GM12864 (cell line): ENCODE data around the gene RIC8A.

ENCODE experiments used
- DNase-seq: peaks from one replicate; pipeline ENCODE4 v3.0.0-alpha.2; 2011; ENCODE audit warnings: low read depth
- H3K4me3 ChIP-seq: 2 replicates; pipeline ENCODE4 v1.5.1; 2011; ENCODE audit warnings: mild to moderate bottlenecking, low read depth, low read length, control low read depth
- CTCF ChIP-seq: IDR thresholded peaks from 2 replicates; pipeline ENCODE4 v1.5.1; 2011; ENCODE audit warnings: low read depth, mild to moderate bottlenecking, moderate library complexity, low read length, control low read depth, inconsistent platforms; ENCODE audit errors: missing control alignments

Gene RIC8A

DNA sequence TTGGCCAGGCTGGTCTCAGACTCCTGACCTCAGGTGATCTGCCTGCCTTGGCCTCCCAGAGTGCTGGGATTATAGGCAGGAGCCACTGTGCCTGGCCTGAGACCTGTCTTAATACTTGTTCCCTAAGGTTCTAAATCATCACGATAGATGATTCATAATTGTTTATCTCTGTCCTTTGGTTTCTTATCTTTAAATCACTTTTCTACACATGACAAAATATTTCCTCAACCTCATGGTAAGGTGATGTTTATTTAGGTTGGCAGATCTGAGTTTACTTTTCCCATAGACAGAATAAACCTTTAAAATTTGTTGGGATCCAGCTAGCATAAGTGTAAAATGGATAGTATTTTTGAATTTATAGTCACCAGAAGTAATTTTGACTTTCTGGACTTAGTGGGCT lies 32.8 kb downstream of the RIC8A start:
- TF ChIP-seq CTCF = no peak
- no peak for DNase-seq

GRCh38 chr11:241634-242033 lies 34.1 kb downstream of the RIC8A start:
- no peak for TF ChIP-seq CTCF
- no peak for DNase-seq
- no peak overlapping the region for H3K4me3 ChIP-seq

More for the DNA sequence above, 32.8 kb downstream of the RIC8A start:
- H3K4me3 ChIP-seq = no peak overlapping the region

DNA sequence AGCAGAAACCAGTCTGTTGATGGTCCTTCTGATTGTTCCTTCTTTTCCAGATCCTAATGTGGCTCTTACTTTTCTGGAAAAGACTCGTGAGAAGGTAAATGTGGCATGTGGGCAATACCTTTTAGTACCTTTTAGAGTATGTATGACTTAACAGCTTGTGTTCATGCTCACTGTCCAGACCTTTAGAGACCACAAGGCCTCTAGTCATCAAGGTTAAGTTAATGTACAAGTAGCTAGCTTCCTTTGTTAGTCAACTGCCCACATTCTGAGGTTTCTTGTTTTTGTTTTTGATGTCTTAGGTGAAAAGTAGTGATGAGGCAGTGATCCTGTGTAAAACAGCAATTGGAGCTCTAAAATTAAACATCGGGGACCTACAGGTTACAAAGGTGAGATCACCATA lies 36.9 kb downstream of the RIC8A start:
- H3K4me3 ChIP-seq = no peak overlapping the region
- DNase-seq = no peak
- TF ChIP-seq CTCF = no peak

GRCh38 chr11:249062-249461 lies 41.6 kb downstream of the RIC8A start:
- H3K4me3 ChIP-seq = no peak overlapping the region
- TF ChIP-seq CTCF = no peak
- DNase-seq = no peak

- no peak for DNase-seq
- H3K4me3 ChIP-seq = no peak overlapping the region
- TF ChIP-seq CTCF = no peak
Measured at GRCh38 chr11:250274-250673, 42.8 kb downstream of the RIC8A start.

DNA sequence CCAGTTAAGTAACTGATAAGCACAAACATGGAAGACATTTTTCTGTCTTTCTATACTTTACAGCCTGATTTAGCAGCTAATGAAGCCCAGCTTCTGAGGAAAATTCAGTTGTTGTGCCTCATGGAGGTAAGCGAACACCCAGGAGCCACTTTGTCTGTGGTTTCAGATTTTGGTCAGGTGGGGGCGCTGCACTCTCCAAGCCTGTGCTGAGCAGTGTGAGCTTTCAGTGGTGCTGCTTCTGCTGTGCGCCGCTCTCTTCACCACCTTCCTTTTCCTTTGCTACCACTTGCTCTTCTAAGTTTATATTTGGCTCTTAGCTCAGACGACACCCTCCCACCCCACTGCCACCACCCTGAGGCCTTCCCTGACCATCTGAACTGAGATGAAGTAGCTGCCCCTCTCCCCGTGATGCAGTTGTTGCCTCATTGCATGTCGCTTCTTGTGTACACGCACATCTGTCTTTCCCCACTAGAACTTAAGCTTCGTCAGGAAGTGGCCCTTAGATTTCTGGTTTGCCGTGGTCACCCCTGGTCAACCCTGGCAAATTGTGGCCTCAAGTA lies 43.3 kb downstream of the RIC8A start:
- DNase-seq = no peak
- TF ChIP-seq CTCF = peak; percentile 77
- H3K4me3 ChIP-seq = no peak overlapping the region

GRCh38 chr11:251550-251949 lies 44.0 kb downstream of the RIC8A start:
- no peak for DNase-seq
- H3K4me3 ChIP-seq = no peak overlapping the region
- TF ChIP-seq CTCF = no peak
